Cortex of kidney (tissue), 1 donor: ENCODE results near the gene DDX1.

ENCODE experiments used
- DNase-seq: peaks from one replicate; lab custom pipeline; 2025; lab: John Stamatoyannopoulos, UW

DDX1 gene

DNA sequence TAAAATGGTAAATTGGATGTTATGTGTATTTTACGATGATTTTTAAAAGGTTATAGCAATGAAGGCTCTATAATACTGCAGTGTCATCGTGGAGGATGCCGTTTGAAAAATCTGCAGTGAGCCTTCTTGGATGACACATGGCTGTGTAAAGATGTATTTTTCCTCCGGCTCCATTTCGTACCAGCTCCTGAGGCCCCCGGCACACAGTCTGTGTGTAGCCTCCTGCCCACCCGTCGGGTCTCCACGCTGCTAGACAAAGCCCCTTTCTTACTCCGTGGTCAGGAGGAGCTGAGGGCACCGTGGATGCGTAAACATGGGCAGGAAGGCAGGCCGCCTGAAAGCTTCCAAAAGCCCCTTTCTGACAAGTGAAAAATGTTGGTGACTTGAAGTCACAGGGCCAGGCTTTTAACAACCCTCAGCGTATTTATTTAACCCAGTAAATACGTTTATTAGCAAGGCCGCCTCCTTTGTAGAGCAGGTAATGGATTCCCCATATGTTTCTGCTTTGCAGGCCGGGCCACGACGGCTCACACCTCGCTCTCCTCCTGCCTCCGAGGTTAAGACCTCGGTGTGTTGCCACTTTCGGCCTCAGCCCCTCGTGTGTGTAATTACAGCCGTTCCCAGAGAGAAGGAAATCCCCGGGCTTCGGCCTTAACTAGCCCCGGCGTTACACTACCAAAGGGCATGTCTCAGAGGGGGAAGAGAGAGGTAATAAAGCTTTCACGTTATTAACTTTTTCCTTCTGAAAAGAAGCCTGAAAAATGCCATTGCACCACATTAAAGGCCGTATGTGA, 72.8 kb downstream of the DDX1 start:
- no peak for DNase-seq

DNA sequence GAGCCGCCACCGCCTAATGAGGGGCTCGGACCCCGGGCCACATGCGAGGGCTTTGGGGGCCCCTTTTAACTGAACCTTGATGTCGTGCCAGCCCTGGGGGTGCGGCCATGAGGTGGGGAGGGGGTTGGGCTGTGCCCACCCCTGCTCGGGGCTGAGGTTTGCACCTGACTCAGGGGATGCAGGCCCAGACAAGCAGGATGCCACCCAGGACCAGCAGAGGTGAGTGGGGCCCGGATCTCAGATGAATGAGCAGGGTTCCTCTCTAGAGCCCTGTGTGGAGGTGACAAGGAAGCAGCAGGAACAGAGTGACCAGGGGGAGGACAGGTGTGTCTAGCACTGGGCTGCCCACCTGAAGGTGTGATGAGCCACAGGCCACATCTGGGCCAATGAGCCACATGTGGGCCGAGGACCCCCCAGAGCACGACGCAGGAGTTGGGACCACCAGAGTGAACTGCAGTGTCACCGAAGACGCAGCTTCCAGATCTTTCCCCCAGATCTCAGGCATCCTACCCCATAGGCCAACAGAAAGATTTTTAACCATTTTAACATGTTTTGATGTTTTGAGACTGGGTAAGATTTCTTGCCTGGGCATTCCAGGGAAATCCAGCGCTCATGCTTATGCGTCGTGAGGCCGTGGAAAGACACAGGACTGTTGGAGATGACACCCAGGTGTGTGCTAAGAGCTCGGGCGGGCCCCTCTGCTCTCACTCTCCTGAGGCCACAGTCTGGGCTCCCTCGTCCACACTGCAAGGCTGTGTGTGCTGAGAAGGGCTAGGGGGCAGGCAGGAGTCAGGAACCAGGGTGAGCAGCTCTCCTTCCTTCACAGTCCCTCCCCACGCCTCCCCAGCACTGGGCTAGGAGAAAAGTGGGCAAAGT, 73.6 kb downstream of the DDX1 start:
- DNase-seq: no peak

GRCh38 chr2:15665943-15666460, 74.3 kb downstream of the DDX1 start:
- DNase-seq: no peak

GRCh38 chr2:15666861-15667808, 75.5 kb downstream of the DDX1 start:
- DNase-seq: no peak

- DNase-seq: no peak
Observed at GRCh38 chr2:15667809-15668556, 76.3 kb downstream of the DDX1 start.

DNA sequence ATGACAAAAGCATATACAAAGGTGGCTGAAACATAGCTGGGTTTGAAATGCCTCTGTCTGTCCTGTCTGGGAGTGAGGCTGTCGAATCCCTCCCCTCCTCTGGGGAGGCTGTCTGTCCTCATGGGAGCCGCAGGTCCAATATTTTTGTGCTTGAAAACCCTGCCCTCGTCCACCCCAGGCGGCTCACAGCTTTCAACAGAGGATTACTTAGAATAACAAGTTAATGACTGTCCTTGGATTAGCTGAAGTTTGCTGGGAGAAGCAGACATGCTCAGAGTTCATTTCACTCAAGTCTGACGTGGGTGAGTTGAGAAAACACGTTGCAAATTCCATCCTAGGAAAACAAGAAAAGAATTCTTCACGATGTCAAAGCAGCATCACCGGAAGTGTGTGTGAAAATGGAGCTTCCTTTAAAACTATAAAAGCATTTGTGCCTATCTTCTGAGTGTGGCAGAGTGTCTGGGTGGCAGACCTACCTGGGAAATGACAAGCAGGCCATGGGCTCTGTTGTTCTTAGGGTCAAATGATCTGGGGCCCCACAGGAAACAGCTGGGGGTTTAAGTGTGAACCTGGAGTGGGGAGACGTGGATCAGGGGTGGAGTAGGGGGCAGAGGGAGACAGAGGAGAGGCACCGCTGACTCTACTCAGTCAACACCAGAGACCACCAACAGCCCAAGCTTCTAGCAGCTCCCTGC, 77.1 kb downstream of the DDX1 start:
- DNase-seq: no peak

DNA sequence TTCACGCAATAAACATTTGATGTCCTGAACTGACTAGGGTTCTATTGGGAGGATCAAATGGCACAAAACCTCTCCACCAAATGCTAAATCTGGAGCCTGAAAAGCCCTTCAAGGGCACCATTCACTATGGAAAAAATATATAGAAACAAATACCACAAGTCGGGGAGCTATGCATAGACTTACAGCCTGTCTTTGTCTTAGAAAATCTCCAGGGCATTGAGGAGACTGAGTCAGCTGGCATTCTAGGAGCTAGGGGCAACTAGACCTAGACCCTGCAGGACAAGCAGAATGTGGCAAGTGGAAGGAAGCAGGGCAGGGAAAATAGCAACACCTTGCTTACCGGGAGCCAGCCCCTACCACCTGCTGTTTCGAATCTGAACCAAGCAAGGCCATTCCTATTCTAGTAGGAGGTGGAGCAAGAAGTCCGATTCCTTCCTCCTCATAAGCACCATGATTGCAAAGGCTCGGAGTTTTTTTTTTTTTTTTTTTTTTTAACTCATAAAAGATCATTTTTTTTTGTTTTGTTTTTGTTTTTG, 77.8 kb downstream of the DDX1 start:
- DNase-seq: no peak

DNA sequence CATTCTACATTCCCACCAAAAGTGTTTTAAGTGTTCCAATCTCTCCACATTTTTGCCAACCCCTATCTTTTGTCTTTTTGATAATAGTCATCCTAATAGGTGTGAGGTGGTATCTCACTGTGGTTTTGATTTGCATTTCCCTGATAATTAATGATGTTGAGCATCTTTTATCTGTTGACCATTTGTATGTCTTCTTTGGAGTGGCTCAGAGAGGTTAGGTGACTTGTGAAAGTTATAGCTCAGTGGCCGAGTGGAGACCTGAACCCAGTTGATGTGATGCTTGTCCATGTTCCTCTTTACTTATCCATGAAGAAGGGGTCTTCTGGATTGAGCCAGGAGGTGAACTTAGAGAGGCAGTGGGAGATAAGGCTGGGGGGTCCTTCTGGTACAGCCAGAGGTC, 78.8 kb downstream of the DDX1 start:
- DNase-seq: no peak

DNA sequence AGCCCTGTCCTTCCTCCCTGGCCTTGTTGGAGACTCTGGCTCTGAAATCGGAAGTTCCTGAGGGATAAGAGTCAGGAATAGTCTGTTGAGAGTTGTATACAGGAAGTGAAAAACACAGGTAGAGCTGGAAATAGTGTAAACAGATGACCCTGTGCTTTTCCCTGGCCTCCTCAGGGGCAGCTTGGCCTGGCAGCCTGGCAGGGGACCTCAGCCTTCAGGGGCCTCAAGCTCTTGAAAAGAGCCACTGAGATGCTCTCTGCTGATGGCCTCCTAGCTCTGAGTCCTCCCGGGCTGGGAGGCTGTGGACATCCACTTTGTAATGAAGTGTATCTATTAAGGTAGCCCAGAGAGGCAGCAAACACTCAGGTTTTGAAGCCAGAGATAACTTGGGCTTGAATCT, 79.3 kb downstream of the DDX1 start:
- DNase-seq: no peak

DNA sequence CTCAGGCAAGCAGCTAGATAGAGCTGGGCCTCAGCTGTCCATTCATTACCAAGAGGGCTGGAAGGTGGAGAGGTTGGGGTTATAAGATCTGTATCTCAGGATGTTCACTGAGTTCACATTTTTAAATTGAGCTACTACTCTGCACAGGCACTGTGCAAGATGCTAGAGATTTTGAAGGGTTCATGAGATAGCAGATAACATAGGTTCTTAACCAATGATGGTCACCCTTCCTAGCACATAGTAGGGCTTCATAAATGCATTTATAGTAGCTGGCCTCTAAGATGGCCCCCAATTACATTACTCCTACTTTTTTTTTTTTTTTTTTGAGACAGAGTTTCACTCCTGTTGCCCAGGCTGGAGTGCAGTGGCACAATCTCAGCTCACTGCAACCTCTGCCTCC, 79.7 kb downstream of the DDX1 start:
- DNase-seq: no peak

GRCh38 chr2:15671842-15672815, 80.5 kb downstream of the DDX1 start:
- no peak for DNase-seq

GRCh38 chr2:15672961-15673918, 81.6 kb downstream of the DDX1 start:
- DNase-seq: no peak

GRCh38 chr2:15673919-15674636, 82.4 kb downstream of the DDX1 start:
- no peak for DNase-seq

DNA sequence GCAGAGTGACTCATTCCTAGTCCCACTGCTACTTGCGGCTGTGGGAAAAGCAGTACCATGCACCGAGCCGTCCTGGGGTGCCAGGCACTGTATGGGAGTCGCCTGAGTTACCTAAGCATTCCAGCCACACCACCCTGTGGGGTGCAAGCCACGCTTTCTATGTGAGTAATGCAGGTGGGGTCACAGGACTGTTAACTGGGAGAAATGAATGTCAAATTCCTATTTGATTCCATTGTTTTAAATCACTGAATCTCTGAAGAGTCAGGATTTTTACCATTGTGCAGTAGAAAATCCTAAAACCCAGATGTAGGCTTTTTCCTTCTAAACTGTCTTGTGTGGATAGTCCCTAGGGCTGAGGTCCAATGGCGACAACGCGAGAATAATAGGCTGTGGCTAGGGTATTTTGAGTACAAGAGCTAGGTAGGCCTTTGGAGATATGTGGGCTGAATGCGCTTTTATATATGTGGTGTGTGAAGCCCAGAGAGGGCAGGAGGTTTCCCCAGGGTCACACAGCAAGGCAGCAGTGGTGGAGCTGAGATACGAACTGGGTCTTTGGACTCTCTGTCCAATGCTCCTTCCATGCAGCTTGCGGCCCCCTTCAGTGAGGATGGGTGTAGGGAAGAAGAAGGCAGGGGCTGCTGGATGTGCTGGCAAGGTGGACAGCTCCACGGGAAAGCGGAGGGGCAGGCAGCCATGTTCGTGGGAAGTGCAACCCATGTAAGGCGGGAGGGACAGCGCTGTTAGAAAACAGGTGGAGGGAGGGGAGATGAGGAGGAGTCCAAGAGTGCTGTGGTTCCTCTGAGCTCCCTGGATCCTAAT, 83.2 kb downstream of the DDX1 start:
- no peak for DNase-seq

DNA sequence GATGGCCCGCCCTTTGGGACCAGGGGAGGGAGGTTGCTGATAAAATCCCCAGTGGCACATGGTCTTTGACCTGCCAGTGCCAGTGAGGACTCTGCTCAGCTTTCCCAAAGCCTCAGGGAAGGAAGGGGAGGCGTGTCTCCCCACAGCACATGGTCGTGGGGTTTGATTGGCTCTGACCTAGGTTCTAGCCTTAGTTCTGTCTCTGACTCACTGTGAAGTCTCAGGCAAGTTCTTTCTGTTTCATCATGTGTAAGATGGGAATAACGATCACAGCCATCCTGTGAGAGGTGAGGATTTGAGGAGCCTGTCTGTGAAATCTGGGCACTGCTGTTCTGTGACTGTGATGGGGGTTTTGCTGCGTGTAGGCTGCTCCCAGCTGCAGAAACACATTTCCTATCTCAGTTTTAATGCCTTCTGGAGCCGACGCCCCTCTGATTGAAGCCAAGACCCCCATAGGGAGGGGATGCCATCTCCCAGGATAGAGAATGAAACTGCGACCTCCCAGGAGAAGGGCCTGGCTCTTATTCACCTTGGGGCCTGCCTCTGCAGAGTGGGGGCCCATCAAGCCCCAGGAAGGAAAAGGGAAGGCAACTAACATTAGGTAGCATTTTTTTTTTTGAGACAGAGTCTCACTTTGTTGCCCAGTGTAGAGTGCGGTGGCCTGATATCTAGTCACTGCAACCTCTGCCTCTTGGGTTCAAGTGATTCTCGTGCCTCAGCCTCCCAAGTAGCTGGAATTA, 84.0 kb downstream of the DDX1 start:
- no peak for DNase-seq
